Fibroblast of the conjunctiva (primary cell): ENCODE results near the gene BATF2.
"Not testable (repeated sequence)": the region's sequence is repeated elsewhere in the genome, so short reads cannot be mapped to it uniquely, and the experiment has no call there.

ENCODE experiments used
- DNase-seq: peaks from one replicate; pipeline ENCODE4 v3.0.0-alpha.2; 2010; ENCODE audit warnings: low read depth

BATF2 gene

DNA sequence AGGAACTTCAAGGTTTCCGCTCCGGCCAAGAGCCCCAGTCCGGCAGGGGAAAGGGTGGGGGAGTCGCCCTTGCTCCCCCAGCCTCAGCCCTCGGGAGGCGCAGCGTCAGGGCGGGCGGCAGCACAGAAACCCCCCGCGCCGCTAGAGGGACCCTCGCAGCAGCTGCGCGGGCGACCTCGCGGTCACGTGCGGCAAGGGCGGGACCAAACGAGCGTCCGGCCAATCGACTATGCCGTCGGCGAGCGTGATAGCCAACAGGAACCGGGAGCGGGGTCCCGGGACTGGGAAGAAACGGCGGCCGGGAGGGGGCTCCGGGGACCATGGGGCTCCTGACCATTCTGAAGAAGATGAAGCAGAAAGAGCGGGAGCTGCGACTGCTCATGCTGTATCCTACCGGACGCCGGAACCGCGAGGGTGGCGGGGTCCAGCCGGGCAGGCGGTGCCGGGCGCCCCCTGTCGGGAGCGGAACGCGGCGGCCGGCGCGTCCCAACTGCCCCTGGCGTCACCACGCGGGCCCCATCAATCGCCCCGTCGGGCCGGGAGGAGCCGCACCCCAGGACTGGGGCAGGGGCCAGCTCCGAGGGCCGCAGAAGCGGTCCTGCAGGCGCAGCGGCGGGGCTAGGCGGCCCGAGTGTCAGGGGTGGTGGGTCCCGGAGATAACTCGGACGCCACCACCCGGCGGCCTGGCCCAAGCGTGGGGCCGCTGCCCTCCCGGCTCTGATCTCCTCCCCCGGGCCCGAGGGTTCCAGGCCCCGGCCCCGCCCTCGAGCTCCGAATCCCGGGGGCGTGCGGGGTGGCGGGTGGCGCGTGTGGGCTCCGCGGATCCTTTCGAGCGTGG, 17.3 kb upstream of the BATF2 start, which contains the start of gene ARL2:
Gene ARL2 (plus strand): TSS at position 273 of the 838 bp plus-strand sequence. CDS start 48 bp downstream, at position 321.
- peak; percentile 82 for DNase-seq

DNA sequence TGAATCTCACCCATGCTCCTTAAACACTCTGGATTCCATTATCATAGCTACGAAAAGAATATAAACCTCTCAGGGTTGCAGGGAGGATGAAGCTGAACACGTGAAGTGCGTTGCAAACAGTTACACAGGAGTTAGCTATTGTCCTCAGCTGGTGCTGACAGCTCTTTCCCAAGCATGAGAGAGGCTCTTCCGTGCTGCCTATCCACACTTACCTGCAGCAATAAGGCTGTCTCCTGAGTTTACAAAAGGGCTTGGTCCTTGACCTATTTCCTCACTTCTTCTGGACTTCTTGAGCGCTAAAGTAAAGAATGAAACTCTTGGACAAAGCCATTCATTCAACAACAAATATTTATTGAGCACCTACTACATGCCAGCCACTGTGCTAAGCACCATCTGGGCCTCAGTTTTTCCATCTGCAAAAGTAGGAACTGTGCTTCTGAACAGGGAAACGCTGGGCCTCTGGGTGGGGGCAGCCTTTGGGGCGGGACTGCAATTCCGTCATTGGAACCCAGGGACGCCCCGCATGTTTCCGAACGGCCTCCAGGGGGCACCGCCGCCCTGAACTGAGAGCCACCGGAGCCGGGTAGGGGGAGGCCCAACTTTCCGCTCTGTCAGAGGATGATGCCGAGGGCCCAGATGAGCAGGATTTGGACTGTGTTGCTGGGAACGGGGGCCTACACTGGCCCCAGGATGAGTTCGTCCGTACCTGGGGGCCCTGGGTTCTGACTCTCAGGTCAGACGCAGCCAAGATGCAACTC, 16.5 kb upstream of the BATF2 start:
- peak; percentile 80 for DNase-seq

GRCh38 chr11:65008873-65009272, 12.1 kb upstream of the BATF2 start:
- DNase-seq: no peak

DNA sequence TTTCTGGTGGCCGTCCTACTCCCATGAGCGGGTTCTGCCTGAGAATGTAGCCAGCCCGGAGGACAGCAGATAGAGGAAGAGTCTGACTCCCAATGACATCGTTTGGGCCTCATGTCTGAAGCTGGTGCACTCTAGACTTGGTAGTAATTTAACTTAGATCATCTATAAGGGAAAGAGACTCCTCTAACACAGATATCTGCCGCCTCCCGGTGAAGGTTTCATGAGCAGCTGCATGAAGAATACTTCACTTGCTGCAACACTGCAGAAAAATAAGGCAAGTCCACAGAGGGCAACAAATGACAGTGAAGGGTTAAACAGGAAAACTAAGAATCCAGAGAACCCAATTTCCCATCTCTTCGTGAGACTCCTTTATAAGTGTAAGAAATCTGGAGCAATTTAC, 11.2 kb upstream of the BATF2 start:
- DNase-seq: no peak

DNA sequence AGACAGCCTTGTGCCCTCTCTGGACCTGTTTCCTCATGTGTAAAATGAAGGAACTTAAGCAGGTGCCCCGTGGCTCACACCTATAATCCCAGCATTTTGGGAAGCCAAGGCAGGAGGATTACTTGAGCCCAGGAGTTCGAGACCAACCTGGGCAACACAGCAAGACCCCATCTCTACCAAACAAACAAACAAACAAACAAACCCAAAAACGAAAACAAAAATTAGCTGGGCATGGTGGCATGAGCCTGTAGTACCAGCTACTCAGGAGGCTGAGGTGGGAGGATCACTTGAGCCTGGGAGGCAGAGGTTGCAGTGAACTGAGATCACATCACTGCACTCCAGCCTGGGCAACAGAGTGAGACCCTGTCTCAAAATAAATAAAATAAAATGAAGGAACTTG, 7.2 kb upstream of the BATF2 start:
- DNase-seq: not testable (repeated sequence)

DNA sequence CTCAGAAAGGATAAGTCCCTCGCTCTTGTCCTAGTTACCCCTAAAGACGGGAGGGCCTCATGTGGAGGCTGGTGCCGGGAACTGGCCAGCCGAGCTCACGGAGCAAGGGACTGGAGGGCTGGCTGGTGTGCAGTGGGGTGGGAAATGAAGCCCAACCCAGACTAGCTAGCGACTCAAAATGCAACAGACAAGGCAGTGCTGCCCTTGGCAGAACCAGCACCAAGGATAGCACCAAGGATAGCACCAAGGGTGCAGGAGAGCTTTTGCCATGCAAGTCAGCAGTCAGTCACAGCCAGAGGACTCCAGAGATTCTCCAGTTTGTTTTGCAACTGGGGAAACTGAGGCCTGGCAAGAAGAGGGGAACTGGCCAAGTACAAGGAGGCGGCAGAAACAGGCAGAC, 6.5 kb upstream of the BATF2 start:
- no peak for DNase-seq

GRCh38 chr11:65002706-65003105, 5.9 kb upstream of the BATF2 start:
- DNase-seq: no peak

GRCh38 chr11:64999478-64999877, 2.7 kb upstream of the BATF2 start:
- DNase-seq: no peak

GRCh38 chr11:64998690-64999431, 2.1 kb upstream of the BATF2 start:
- DNase-seq: no peak

GRCh38 chr11:64998141-64998540, 1.4 kb upstream of the BATF2 start:
- DNase-seq: no peak

GRCh38 chr11:64996327-64996709, 453 bp downstream of the BATF2 start:
- no peak for DNase-seq

DNA sequence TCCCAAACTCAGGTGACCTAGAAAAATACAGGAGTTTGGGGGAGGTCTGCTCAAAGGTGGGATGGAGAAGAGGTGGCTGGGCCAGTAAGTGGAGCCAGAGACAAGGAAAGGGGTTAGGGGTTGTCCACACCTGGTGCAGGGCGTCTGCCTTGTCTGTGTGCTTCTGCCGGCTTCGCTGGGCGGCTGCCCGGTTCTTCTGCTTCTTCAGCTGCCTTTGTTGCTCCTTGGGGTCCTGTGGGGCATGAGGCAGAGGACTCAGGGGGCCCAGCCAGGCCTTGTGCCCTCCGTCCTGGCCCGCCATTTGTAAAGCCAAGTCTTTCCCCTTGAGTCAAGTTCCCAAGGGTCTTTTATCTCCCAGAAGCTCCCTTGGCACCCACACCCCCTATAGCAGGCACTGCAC, 2.5 kb downstream of the BATF2 start:
- DNase-seq: no peak

DNA sequence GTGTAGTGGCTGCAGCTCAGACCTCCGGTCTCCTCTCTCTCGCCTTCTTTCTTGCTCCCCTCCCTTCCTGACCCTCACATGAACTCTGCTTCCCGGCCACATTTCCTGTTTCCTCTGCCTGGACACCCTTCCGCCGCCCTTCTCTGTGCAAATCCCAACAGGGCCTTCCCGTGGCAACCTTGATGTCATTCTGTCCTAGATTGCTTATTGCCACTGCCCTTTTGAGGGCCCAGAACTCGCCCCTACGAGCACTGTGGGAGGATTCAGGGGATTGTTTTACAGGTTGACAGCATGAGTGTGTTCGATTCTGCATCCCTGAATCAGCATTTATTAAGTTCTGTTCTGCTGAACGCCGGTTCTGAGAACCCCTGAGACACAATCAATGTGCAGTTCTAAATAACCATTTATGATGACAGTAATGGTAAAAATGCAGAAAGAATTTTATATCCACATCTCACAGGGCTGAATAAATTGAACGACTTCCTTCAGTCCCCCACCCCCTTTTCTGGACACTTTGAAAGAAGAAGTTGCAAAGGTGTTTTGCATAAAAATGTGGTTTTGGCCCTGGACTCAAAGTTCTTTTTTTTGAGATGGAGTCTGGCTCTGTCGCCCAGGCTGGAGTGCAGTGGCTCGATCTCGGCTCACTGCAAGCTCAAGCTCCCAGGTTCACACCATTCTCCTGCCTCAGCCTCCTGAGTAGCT, 6.4 kb downstream of the BATF2 start:
- no peak for DNase-seq

DNA sequence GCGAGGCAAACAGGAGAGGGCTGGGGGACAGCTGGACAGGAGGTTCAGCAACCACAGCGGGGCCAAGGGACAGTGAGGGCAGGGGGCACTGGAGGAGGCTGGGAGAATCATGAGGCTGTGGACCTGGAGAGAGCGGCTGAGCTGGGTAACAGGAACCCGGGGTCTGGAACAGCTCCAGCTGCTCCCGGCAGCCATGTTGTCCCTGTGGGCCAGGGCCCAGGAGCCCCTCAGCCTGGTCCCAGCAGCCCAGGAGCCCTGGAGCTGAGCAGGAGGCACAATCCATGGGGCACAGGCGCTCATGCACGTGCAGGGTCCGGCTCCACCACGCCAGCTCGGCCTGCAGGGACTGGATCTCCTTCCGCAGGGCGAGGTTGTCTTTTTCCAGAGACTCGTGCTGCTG, 7.4 kb downstream of the BATF2 start:
- no peak for DNase-seq

DNA sequence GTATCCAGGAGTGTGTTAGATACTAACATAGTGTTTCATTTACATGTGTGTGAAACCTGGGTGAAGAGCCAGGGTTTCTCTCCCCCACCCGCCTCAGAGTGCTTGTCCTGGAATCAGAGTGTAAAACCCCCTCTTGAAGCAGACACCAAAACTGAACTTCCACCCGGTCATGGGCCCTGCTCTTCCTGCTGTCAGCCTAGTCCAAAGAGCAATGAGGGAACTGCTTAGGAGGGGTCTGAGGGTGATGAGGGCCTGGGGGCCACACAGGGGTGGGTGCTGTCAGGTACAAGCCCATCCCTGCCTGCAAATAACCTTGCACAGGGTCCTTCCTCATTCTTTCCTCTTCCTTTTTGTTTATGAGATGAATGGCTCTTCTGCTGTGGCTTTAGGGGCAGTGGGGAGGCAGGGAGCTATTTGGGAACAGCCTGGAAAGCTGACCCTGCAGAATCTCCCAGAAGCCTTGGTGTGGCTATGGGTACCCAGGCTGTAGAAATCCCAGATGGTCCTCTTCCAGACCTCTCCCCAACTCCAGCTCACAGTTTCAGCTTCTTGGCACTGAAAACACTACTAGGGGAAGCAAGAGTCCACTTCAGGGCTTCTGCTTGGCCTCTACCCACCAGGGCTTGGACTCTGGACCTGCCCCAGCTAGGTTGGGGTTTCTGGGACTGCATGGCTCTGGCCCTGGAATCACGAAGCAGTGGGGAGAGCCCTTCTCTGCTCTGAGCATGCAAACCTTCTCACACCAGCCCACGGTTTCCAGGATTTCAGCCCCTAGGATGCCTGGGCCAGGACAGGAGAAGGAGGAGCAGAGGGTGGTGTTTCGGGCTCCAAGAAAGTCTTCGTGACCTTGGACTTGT, 8.5 kb downstream of the BATF2 start:
- no peak for DNase-seq

DNA sequence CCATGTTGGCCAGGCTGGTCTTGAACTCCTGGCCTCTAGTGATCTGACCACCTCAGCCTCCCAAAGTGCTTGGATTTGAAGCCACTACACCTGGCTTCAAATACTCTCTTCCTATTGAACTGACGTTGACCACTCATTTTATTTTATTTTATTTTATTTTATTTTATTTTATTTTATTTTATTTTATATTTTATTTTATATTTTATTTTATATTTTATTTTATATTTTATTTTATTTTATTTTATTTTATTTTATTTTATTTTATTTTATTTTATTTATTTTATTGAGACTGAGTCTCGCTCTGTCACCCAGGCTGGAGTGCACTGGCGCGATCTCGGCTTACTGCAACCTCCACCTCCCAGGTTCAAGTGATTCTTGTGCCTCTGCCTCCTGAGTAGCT, 13.4 kb downstream of the BATF2 start:
- not testable (repeated sequence) for DNase-seq

DNA sequence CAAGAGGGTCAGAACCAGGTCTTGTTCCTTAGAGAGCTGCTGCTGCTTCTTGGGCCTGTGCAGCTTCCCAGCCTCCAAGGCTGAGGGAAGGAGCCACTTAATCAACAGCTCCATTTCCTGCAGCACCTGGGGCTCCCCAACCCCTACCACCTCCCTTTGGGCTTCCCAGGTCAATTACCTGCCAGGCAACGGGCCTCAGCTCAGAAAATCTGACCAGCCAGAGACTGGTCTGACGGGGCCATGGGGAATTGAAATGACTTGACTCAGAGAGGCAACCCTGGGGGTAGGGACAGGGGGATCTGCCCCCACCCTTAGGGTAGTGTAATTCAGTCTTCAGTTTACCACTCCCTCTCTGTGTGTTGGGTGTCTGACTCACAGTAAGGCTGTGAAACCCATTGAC, 20.1 kb downstream of the BATF2 start:
- DNase-seq: no peak

- no peak for DNase-seq
Measured at GRCh38 chr11:64974124-64974523, 22.6 kb downstream of the BATF2 start.

- peak; percentile 55 for DNase-seq
Measured at GRCh38 chr11:64971421-64972233, 25.1 kb downstream of the BATF2 start, which contains the start of gene MAJIN. Gene MAJIN, minus strand, starts transcription at chr11:64972108. Its CDS starts 12,703 bp downstream, at chr11:64959405.

GRCh38 chr11:64970731-64971151, 26.0 kb downstream of the BATF2 start:
- DNase-seq: no peak
